Naive thymus-derived CD4-positive, alpha-beta T cell (primary cell): ENCODE results near the gene RBMS1. TPM values are rescaled to one million over a fixed set of nuclear protein-coding genes. Genes with fewer than 3 reads are reported as not detected.

ENCODE experiments used
- ATAC-seq: fragments of 150-1000 bp; cut with Tn5 transposase; 2 replicates; pipeline ENCODE4 v1.10.0; 2021; ENCODE audit warnings: mild to moderate bottlenecking, moderate library complexity
- CTCF ChIA-PET: fragments of 350-600 bp; sonication (Branson Sonifier 250); formaldehyde crosslinking; loops from one replicate; lab custom pipeline; 2021; ENCODE audit warnings: antibody characterized with exemption; lab: Charles Lee
- POLR2A ChIA-PET: fragments of 350-600 bp; sonication (Branson Sonifier 250); formaldehyde crosslinking; loops from one replicate; lab custom pipeline; 2021; ENCODE audit warnings: antibody characterized with exemption, inconsistent platforms; lab: Charles Lee
- DNase-seq, 9 donors: peaks; one replicate each; pipeline versions ENCODE4 v3.0.0 to v3.0.0-alpha.2; 2020 to 2022; ENCODE audit warnings: mixed read lengths in 1 of 9
- H3K27ac ChIP-seq: one replicate; pipeline ENCODE4 v1.7.0; 2013; ENCODE audit warnings: mild to moderate bottlenecking, low read depth, low read length, moderate library complexity
- H3K27me3 ChIP-seq, 2 donors: one replicate each; pipeline ENCODE4 v1.7.0; 2013; ENCODE audit warnings: low read length in 2 of 2, mild to moderate bottlenecking in 2 of 2, moderate library complexity in 2 of 2; ENCODE audit not compliant: control insufficient read depth in 2 of 2, insufficient read depth in 2 of 2
- H3K36me3 ChIP-seq, 3 experiments: 1 replicate in 2 of 3; 2 replicates in 1 of 3; pipeline ENCODE4 v1.7.0; 2013; ENCODE audit warnings: low read length in 3 of 3, mild to moderate bottlenecking in 3 of 3, moderate library complexity in 1 of 3; ENCODE audit not compliant: insufficient read depth in 3 of 3, control insufficient read depth in 2 of 3
- H3K4me1 ChIP-seq, 2 donors: one replicate each; pipeline ENCODE4 v1.7.0; 2013; ENCODE audit warnings: low read length in 2 of 2, mild to moderate bottlenecking in 2 of 2, moderate library complexity in 1 of 2; ENCODE audit not compliant: control insufficient read depth in 2 of 2, insufficient read depth in 2 of 2
- H3K4me3 ChIP-seq: 2 replicates; pipeline ENCODE4 v1.7.0; 2013; ENCODE audit warnings: mild to moderate bottlenecking, low read length
- H3K9me3 ChIP-seq, 3 experiments: 1 replicate in 2 of 3; 2 replicates in 1 of 3; pipeline ENCODE4 v1.7.0; 2013; ENCODE audit warnings: low read length in 3 of 3; ENCODE audit not compliant: control insufficient read depth in 2 of 3
- H3K27ac Mint-ChIP-seq, 9 donors: one replicate each; pipeline ENCODE4 v1.8.0; 2020 to 2022; ENCODE audit warnings: mixed read lengths in 9 of 9, mild to moderate bottlenecking in 8 of 9, moderate library complexity in 5 of 9, inconsistent platforms in 2 of 9
- H3K27me3 Mint-ChIP-seq, 5 donors: one replicate each; pipeline ENCODE4 v1.8.0; 2021 to 2022; ENCODE audit warnings: mixed read lengths in 5 of 5, mild to moderate bottlenecking in 1 of 5
- H3K36me3 Mint-ChIP-seq, 5 donors: one replicate each; pipeline ENCODE4 v1.8.0; 2020 to 2022; ENCODE audit warnings: mixed read lengths in 5 of 5, mild to moderate bottlenecking in 3 of 5, inconsistent platforms in 1 of 5
- H3K4me1 Mint-ChIP-seq, 7 donors: one replicate each; pipeline ENCODE4 v1.8.0; 2020 to 2022; ENCODE audit warnings: mixed read lengths in 7 of 7, mild to moderate bottlenecking in 3 of 7, inconsistent platforms in 1 of 7
- H3K4me3 Mint-ChIP-seq, 10 donors: one replicate each; pipeline ENCODE4 v1.8.0; 2020 to 2022; ENCODE audit warnings: mild to moderate bottlenecking in 10 of 10, mixed read lengths in 10 of 10, moderate library complexity in 6 of 10, inconsistent platforms in 2 of 10
- H3K9me3 Mint-ChIP-seq, 11 donors: one replicate each; pipeline ENCODE4 v1.8.0; 2020 to 2022; ENCODE audit warnings: mixed read lengths in 11 of 11, mild to moderate bottlenecking in 4 of 11, inconsistent platforms in 1 of 11, moderate library complexity in 1 of 11
- intact Hi-C, 2 donors: fragments of 100-400 bp; cut with micrococcal nuclease; formaldehyde crosslinking; loops; one replicate each; pipeline ENCODE4 v1.15.1; 2023
- polyA plus RNA-seq, 2 donors: library from polyadenylated mRNA; unstranded; fragments of 300-500 nt; fragmentation: Illumina TruSeq; gene quantifications; one replicate each; pipeline ENCODE4 v1.2.3, GENCODE V29; 2021
- total RNA-seq, 6 experiments: library from RNA in 5 of 6; stranded (reverse) in 5 of 6; gene quantifications; 1 replicate in 5 of 6; 2 replicates in 1 of 6; pipeline ENCODE4 v1.2.3 and lab custom pipeline; 2021 to 2026

The RBMS1 gene
- total and polyA plus RNA-seq, 7 experiments from 2014 or later: 74.4 to 137 (median 119) TPM

GRCh38 chr2:160258492-160258805 is 235.2 kb downstream of the RBMS1 start:
- Mint-ChIP-seq H3K27ac (no peak overlapping the region), H3K9me3 (peaks cover 0 to 6% (median 0%) of the 10 kb centered on the region in 11 donors), H3K27me3 (peaks cover 4 to 10% (median 7%) of the 10 kb centered on the region in 5 donors), H3K36me3 (peaks cover 0 to 3% (median 0%) of the 10 kb centered on the region in 5 donors), H3K4me3 (no peak overlapping the region), H3K4me1 (peaks cover 0 to 4% (median 0%) of the 10 kb centered on the region in 7 donors)
- POLR2A ChIA-PET: interaction anchor here (0.6 kb wide), 1 partner anchor 235 kb away, joined by 3 read pairs; the partner anchor contains the start of gene RBMS1
- Histone ChIP-seq H3K27me3 (no peaks in the 10 kb centered on the region), H3K27ac (no peak overlapping the region), H3K9me3 (no peaks in the 10 kb centered on the region), H3K36me3 (no peaks in the 10 kb centered on the region), H3K4me1 (no peaks in the 10 kb centered on the region), H3K4me3 (no peak overlapping the region)
- ATAC-seq (no peak), DNase-seq (no peak)
- intact Hi-C loops: loop anchor here in 1 of 2 donors (10.0 kb wide), 1 partner anchor 1016 kb away; no protein-coding TSS in a partner anchor
- CTCF ChIA-PET: interaction anchor here (0.6 to 0.9 kb wide), 3 partner anchors 24 to 1964 kb away, joined by 3 to 6 read pairs (median 5); no protein-coding TSS in a partner anchor

- Histone ChIP-seq H3K27me3 (no peaks in the 10 kb centered on the region), H3K36me3 (no peaks in the 10 kb centered on the region), H3K4me1 (no peaks in the 10 kb centered on the region), H3K27ac (no peak overlapping the region), H3K4me3 (no peak overlapping the region), H3K9me3 (no peaks in the 10 kb centered on the region)
- ChIA-PET CTCF (interaction anchor here (0.6 to 0.9 kb wide), 3 partner anchors 25 to 1965 kb away, joined by 3 to 6 read pairs (median 5); no protein-coding TSS in a partner anchor), POLR2A (interaction anchor here (0.6 to 1.0 kb wide), 3 partner anchors 8 to 437 kb away, joined by 3 to 5 read pairs (median 3); partner anchors contain the start of gene RBMS1)
- H3K27me3 Mint-ChIP-seq: peaks cover 5 to 12% (median 6%) of the 10 kb centered on the region in 5 donors
- no peak overlapping the region for H3K4me3 Mint-ChIP-seq
- H3K4me1 Mint-ChIP-seq: no peaks in the 10 kb centered on the region
- H3K36me3 Mint-ChIP-seq: peaks cover 0 to 3% (median 0%) of the 10 kb centered on the region in 5 donors
- intact Hi-C loops: loop anchor here in 1 of 2 donors (10.0 kb wide), 1 partner anchor 1017 kb away; no protein-coding TSS in a partner anchor
- ATAC-seq (no peak), DNase-seq (no peak)
- H3K9me3 Mint-ChIP-seq: peaks cover 0 to 6% (median 0%) of the 10 kb centered on the region in 11 donors
- no peak overlapping the region for H3K27ac Mint-ChIP-seq
Observed at GRCh38 chr2:160257743-160258491, 235.7 kb downstream of the RBMS1 start.

- ChIA-PET POLR2A (interaction anchor here (0.7 to 1.0 kb wide), 2 partner anchors 9 to 438 kb away, joined by 3 to 5 read pairs; no protein-coding TSS in a partner anchor), CTCF (no interaction called here)
- no peak overlapping the region for H3K27ac Mint-ChIP-seq
- peaks cover 0 to 6% (median 0%) of the 10 kb centered on the region in 11 donors for H3K9me3 Mint-ChIP-seq
- no peaks in the 10 kb centered on the region for H3K9me3 ChIP-seq
- peaks cover 0 to 3% (median 0%) of the 10 kb centered on the region in 5 donors for H3K36me3 Mint-ChIP-seq
- H3K4me3 Mint-ChIP-seq: no peak overlapping the region
- peaks cover 5 to 12% (median 6%) of the 10 kb centered on the region in 5 donors for H3K27me3 Mint-ChIP-seq
- peaks cover 0 to 3% (median 0%) of the 10 kb centered on the region in 7 donors for H3K4me1 Mint-ChIP-seq
- no peak for ATAC-seq
- no peaks in the 10 kb centered on the region for H3K4me1 ChIP-seq
- intact Hi-C loops: loop anchor here in 1 of 2 donors (10.0 kb wide), 1 partner anchor 1018 kb away; no protein-coding TSS in a partner anchor
- DNase-seq: no peak
- H3K27ac ChIP-seq: no peak overlapping the region
- H3K36me3 ChIP-seq: no peaks in the 10 kb centered on the region
- no peaks in the 10 kb centered on the region for H3K27me3 ChIP-seq
- H3K4me3 ChIP-seq: no peak overlapping the region
Observed at GRCh38 chr2:160257041-160257742, 236.4 kb downstream of the RBMS1 start.

- Mint-ChIP-seq H3K9me3 (peaks cover 0 to 6% (median 0%) of the 10 kb centered on the region in 11 donors), H3K27ac (no peak overlapping the region), H3K4me3 (no peak overlapping the region), H3K4me1 (peaks cover 0 to 5% (median 0%) of the 10 kb centered on the region in 7 donors), H3K36me3 (peaks cover 0 to 3% (median 0%) of the 10 kb centered on the region in 5 donors), H3K27me3 (peaks cover 5 to 12% (median 6%) of the 10 kb centered on the region in 5 donors)
- intact Hi-C loops: loop anchor here in 1 of 2 donors (10.0 kb wide), 1 partner anchor 1018 kb away; no protein-coding TSS in a partner anchor
- DNase-seq (no peak), ATAC-seq (no peak)
- H3K27me3 ChIP-seq: no peaks in the 10 kb centered on the region
- H3K27ac ChIP-seq: no peak overlapping the region
- H3K9me3 ChIP-seq: no peaks in the 10 kb centered on the region
- ChIA-PET CTCF (no interaction called here), POLR2A (no interaction called here)
- no peaks in the 10 kb centered on the region for H3K4me1 ChIP-seq
- H3K4me3 ChIP-seq: no peak overlapping the region
- no peaks in the 10 kb centered on the region for H3K36me3 ChIP-seq
Observed at GRCh38 chr2:160256507-160256906, 237.1 kb downstream of the RBMS1 start.

- peaks cover 0 to 5% (median 0%) of the 10 kb centered on the region in 7 donors for H3K4me1 Mint-ChIP-seq
- H3K9me3 Mint-ChIP-seq: peaks cover 0 to 6% (median 0%) of the 10 kb centered on the region in 11 donors
- Histone ChIP-seq H3K4me3 (no peak overlapping the region), H3K36me3 (no peaks in the 10 kb centered on the region), H3K27ac (no peak overlapping the region), H3K27me3 (no peaks in the 10 kb centered on the region), H3K9me3 (no peaks in the 10 kb centered on the region), H3K4me1 (no peaks in the 10 kb centered on the region)
- no peak for ATAC-seq
- H3K27ac Mint-ChIP-seq: no peak overlapping the region
- H3K27me3 Mint-ChIP-seq: peaks cover 5 to 18% (median 6%) of the 10 kb centered on the region in 5 donors
- DNase-seq: no peak
- CTCF ChIA-PET: interaction anchor here (0.8 kb wide), 1 partner anchor 14 kb away, joined by 3 read pairs; no protein-coding TSS in a partner anchor
- intact Hi-C loops: loop anchor here in 1 of 2 donors (10.0 kb wide), 1 partner anchor 1019 kb away; no protein-coding TSS in a partner anchor
- H3K4me3 Mint-ChIP-seq: peak overlapping the region in 1 of 10 donors; percentile 29
- POLR2A ChIA-PET: no interaction called here
- peaks cover 0 to 3% (median 0%) of the 10 kb centered on the region in 5 donors for H3K36me3 Mint-ChIP-seq
Observed at GRCh38 chr2:160255408-160255807, 238.2 kb downstream of the RBMS1 start.

GRCh38 chr2:160254189-160254762 is 239.3 kb downstream of the RBMS1 start:
- intact Hi-C loops: loop anchor here in 1 of 2 donors (5.0 to 10.0 kb wide), 3 partner anchors 663 to 1021 kb away; no protein-coding TSS in a partner anchor
- POLR2A ChIA-PET: interaction anchor here (0.6 kb wide), 1 partner anchor 226 kb away, joined by 7 read pairs; no protein-coding TSS in a partner anchor
- CTCF ChIA-PET: interaction anchor here (0.5 to 5.5 kb wide), 2 partner anchors 50 to 739 kb away, joined by 3 to 52 read pairs; no protein-coding TSS in a partner anchor

More at GRCh38 chr2:160254189-160254762, 239.3 kb downstream of the RBMS1 start:
- no peak overlapping the region for H3K27ac ChIP-seq
- Mint-ChIP-seq H3K4me3 (no peak overlapping the region), H3K9me3 (peaks cover 0 to 1% (median 0%) of the 10 kb centered on the region in 11 donors), H3K27ac (no peak overlapping the region), H3K36me3 (no peaks in the 10 kb centered on the region), H3K27me3 (peaks cover 5 to 18% (median 6%) of the 10 kb centered on the region in 5 donors), H3K4me1 (peaks cover 0 to 5% (median 0%) of the 10 kb centered on the region in 7 donors)
- no peaks in the 10 kb centered on the region for H3K36me3 ChIP-seq
- DNase-seq (no peak), ATAC-seq (no peak)
- H3K4me1 ChIP-seq: no peaks in the 10 kb centered on the region
- H3K9me3 ChIP-seq: no peaks in the 10 kb centered on the region
- H3K27me3 ChIP-seq: no peaks in the 10 kb centered on the region
- no peak overlapping the region for H3K4me3 ChIP-seq
